Vagina (tissue), 2 donors: ENCODE data around the gene C19orf53.

Experiments used
- POLR2A ChIP-seq, 2 donors: fragments of 450-650 bp; IDR thresholded peaks; one replicate each; pipeline ENCODE4 v1.6.1; 2017; ENCODE audit warnings: antibody characterized with exemption in 2 of 2, mild to moderate bottlenecking in 2 of 2, moderate library complexity in 2 of 2
- TF ChIP-seq, protein P1 (sequence below), 3 experiments: fragments of 450-650 bp in 2 of 3; fragments of 200-600 bp in 1 of 3; sonication (generic) in 1 of 3; IDR thresholded peaks; one replicate each; pipeline ENCODE4 v1.5.1; 2017 to 2019; ENCODE audit warnings: antibody characterized with exemption in 3 of 3, mild to moderate bottlenecking in 2 of 3, moderate library complexity in 2 of 3

DNA sequence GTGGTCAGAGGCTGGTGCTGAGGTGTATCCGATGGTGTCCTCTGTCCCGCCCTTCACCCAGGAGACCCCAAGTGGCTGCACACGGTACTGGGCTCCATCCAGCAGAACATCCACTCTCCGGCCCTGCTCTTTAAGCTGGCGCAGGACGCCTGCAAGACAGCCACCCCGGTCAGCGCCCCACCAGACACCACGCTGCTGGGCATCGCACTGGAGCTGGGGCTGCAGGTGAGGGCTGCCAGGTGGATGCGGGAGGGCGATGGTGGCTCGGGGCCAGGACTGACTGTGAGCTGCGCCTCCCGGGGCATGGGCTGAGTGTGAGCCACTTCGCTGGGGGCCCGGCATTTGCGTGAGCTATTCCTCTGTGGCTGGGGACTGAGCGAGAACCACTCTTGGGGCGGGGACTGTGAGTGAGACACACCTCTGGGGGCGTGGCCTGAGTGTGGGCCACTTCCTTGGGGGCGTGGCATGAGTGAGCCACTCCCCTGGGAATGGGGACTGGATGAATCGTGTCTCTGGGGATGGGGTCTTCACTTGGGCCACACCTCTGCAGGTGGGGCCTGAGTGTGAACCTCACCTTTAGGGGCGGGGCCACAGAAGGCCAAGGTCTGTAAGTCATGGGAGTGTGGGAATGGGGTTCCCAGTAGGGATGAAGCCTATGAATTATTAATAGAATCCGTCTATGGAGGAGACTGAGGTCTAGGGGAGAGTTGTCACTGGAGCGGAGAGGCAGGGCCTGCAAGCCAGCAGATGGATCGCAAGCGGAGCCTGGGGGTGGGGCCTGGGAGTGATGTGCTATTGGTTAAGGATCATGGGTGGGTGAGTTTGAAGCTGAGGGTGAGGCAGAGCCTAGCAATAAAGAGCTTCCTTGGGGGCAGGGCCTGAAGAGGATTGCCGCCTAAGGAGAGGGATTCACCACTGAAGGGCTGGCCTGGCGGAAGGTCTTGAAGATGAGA lies 51.5 kb downstream of the C19orf53 start:
- TF ChIP-seq, protein P1, sequence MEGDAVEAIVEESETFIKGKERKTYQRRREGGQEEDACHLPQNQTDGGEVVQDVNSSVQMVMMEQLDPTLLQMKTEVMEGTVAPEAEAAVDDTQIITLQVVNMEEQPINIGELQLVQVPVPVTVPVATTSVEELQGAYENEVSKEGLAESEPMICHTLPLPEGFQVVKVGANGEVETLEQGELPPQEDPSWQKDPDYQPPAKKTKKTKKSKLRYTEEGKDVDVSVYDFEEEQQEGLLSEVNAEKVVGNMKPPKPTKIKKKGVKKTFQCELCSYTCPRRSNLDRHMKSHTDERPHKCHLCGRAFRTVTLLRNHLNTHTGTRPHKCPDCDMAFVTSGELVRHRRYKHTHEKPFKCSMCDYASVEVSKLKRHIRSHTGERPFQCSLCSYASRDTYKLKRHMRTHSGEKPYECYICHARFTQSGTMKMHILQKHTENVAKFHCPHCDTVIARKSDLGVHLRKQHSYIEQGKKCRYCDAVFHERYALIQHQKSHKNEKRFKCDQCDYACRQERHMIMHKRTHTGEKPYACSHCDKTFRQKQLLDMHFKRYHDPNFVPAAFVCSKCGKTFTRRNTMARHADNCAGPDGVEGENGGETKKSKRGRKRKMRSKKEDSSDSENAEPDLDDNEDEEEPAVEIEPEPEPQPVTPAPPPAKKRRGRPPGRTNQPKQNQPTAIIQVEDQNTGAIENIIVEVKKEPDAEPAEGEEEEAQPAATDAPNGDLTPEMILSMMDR (IDR thresholded peaks at IDR 0.05): no peak
- no peak for TF ChIP-seq POLR2A (IDR thresholded peaks at IDR 0.05)
